OCI-LY7 (cell line): ENCODE results near the gene CLDN19. TPM values are rescaled to one million over a fixed set of nuclear protein-coding genes. Genes with fewer than 3 reads are reported as not detected.
"Not testable (repeated sequence)": the region's sequence is repeated elsewhere in the genome, so short reads cannot be mapped to it uniquely, and the experiment has no call there.

Experiments
- BruUV-seq: library from RNA; stranded (reverse); fragments of 400-500 nt; replicated peaks from 2 replicates; lab custom pipeline; 2021; lab: Mats Ljungman, UMichigan
- CTCF ChIA-PET: fragments of 300-600 bp; sonication (Branson Sonifier 250); formaldehyde crosslinking; loops from one replicate; lab custom pipeline; 2022; ENCODE audit warnings: antibody characterized with exemption; ENCODE audit not compliant: unreplicated experiment; lab: Charles Lee
- POLR2A ChIA-PET: fragments of 300-600 bp; sonication (Branson Sonifier 250); formaldehyde crosslinking; loops from one replicate; lab custom pipeline; 2022; ENCODE audit warnings: antibody characterized with exemption; lab: Charles Lee
- DNase-seq: peaks from one replicate; pipeline ENCODE4 v3.0.0-alpha.2; 2015; ENCODE audit warnings: low spot score
- H2AFZ ChIP-seq: fragments of 200-600 bp; sonication (generic), shearing (Covaris generic); 2 replicates; pipeline ENCODE4 v1.6.1; 2014; ENCODE audit warnings: mild to moderate bottlenecking, antibody characterized with exemption, low read length, moderate library complexity
- H3K27ac ChIP-seq: fragments of 200-600 bp; sonication (generic); 2 replicates; pipeline ENCODE4 v1.5.1; 2014; ENCODE audit warnings: mixed run types, low read depth, mild to moderate bottlenecking, moderate library complexity, low read length, inconsistent platforms; ENCODE audit not compliant: poor library complexity, severe bottlenecking
- H3K36me3 ChIP-seq: fragments of 200-600 bp; sonication (generic); 2 replicates; pipeline ENCODE4 v1.6.1; 2014; ENCODE audit warnings: mild to moderate bottlenecking, antibody characterized with exemption, low read length, moderate library complexity, mixed read lengths; ENCODE audit not compliant: insufficient read depth
- H3K4me1 ChIP-seq: fragments of 200-600 bp; sonication (generic); 2 replicates; pipeline ENCODE4 v1.5.1; 2014; ENCODE audit warnings: mild to moderate bottlenecking, low read length; ENCODE audit not compliant: insufficient read depth, poor library complexity, severe bottlenecking
- H3K4me2 ChIP-seq: fragments of 200-600 bp; sonication (generic); 2 replicates; pipeline ENCODE4 v1.6.1; 2014; ENCODE audit warnings: mild to moderate bottlenecking, low read length
- H3K4me3 ChIP-seq: fragments of 200-600 bp; sonication (generic); 2 replicates; pipeline ENCODE4 v1.5.1; 2014; ENCODE audit warnings: mild to moderate bottlenecking, low read depth, low read length; ENCODE audit not compliant: poor library complexity, severe bottlenecking
- H3K79me2 ChIP-seq: fragments of 200-600 bp; sonication (generic); 2 replicates; pipeline ENCODE4 v1.6.1; 2016; ENCODE audit warnings: low read depth, mild to moderate bottlenecking, low read length, moderate library complexity, mixed read lengths; ENCODE audit not compliant: insufficient read depth
- H3K9me2 ChIP-seq: fragments of 200-600 bp; sonication (generic); 2 replicates; pipeline ENCODE4 v1.6.1; 2016; ENCODE audit warnings: mild to moderate bottlenecking, low read length, mixed read lengths; ENCODE audit not compliant: insufficient read depth
- H3K9me3 ChIP-seq: fragments of 200-600 bp; sonication (generic); 2 replicates; pipeline ENCODE4 v1.6.1; 2014; ENCODE audit warnings: mild to moderate bottlenecking, mixed run types, low read length, mixed read lengths
- H4K20me1 ChIP-seq: fragments of 200-600 bp; sonication (generic); 2 replicates; pipeline ENCODE4 v1.6.1; 2014; ENCODE audit warnings: mild to moderate bottlenecking, antibody characterized with exemption, low read length, moderate library complexity, mixed read lengths; ENCODE audit not compliant: insufficient read depth
- CTCF ChIP-seq: fragments of 200-600 bp; sonication (generic); conservative IDR thresholded peaks from 2 replicates; pipeline ENCODE4 v1.5.1; 2014; ENCODE audit warnings: mild to moderate bottlenecking, antibody characterized with exemption, low read length, moderate library complexity, mixed read lengths
- EZH2phosphoT487 ChIP-seq: fragments of 200-600 bp; sonication (generic); IDR thresholded peaks from 2 replicates; pipeline ENCODE4 v1.6.1; 2018; ENCODE audit warnings: low read depth, borderline replicate concordance, mild to moderate bottlenecking, mixed run types, antibody characterized with exemption, low read length, moderate library complexity, mixed read lengths
- intact Hi-C: fragments of 100-400 bp; cut with micrococcal nuclease; formaldehyde crosslinking; loops from one replicate; pipeline ENCODE4 v1.10.0; 2022; ENCODE audit not compliant: unreplicated experiment
- total RNA-seq, 2 experiments: library from RNA; depleted of rRNA in 1 of 2; stranded (reverse); fragments of >200 nt in 1 of 2; shearing (Covaris generic) in 1 of 2; gene quantifications; 2 replicates each; pipeline ENCODE4 v1.2.3, GENCODE V29; 2014 to 2022

CLDN19 gene
- total RNA-seq, 2 experiments from 2014 or later = not detected

- CTCF ChIA-PET = interaction anchor here (0.5 kb wide), 1 partner anchor 424 kb away, joined by 3 read pairs; no protein-coding TSS in a partner anchor
- no peak overlapping the region for H3K4me2 ChIP-seq
- H3K4me3 ChIP-seq = no peak overlapping the region
- no peaks in the 10 kb centered on the region for H3K9me2 ChIP-seq
- H3K9me3 ChIP-seq = no peaks in the 10 kb centered on the region
- H4K20me1 ChIP-seq = no peaks in the 10 kb centered on the region
- POLR2A ChIA-PET = interaction anchor here (0.6 kb wide), 1 partner anchor 83 kb away, joined by 3 read pairs; no protein-coding TSS in a partner anchor
- DNase-seq = no peak
- H3K79me2 ChIP-seq = no peaks in the 10 kb centered on the region
- H3K27ac ChIP-seq = no peak overlapping the region
- no TSS peak for BruUV-seq
- intact Hi-C loops = no loop called here
- H3K36me3 ChIP-seq = peaks cover 72% of the 10 kb centered on the region
- no peak for TF ChIP-seq CTCF
- TF ChIP-seq EZH2phosphoT487 = no peak
- no peaks in the 10 kb centered on the region for H3K4me1 ChIP-seq
- H2AFZ ChIP-seq = no peak overlapping the region
Observed at GRCh38 chr1:42752284-42752683, 12.2 kb upstream of the CLDN19 start.

- H3K4me3 ChIP-seq, POLR2A ChIA-PET, CTCF ChIA-PET, H3K9me2 ChIP-seq, H3K4me2 ChIP-seq, H3K27ac ChIP-seq, H3K79me2 ChIP-seq, H3K4me1 ChIP-seq, intact Hi-C loops, BruUV-seq, H4K20me1 ChIP-seq, H2AFZ ChIP-seq, DNase-seq, H3K9me3 ChIP-seq: not testable (repeated sequence)
- H3K36me3 ChIP-seq = peaks cover 66% of the 10 kb centered on the region
Observed at GRCh38 chr1:42751511-42752070, 11.6 kb upstream of the CLDN19 start.

GRCh38 chr1:42750041-42750440 lies 10.0 kb upstream of the CLDN19 start:
- CTCF ChIA-PET = no interaction called here

More at GRCh38 chr1:42750041-42750440, 10.0 kb upstream of the CLDN19 start:
- Histone ChIP-seq H2AFZ (no peak overlapping the region), H3K79me2 (no peaks in the 10 kb centered on the region), H4K20me1 (no peaks in the 10 kb centered on the region), H3K36me3 (peaks cover 62% of the 10 kb centered on the region), H3K9me2 (no peaks in the 10 kb centered on the region), H3K4me1 (no peaks in the 10 kb centered on the region), H3K4me3 (no peak overlapping the region), H3K4me2 (no peak overlapping the region), H3K9me3 (no peaks in the 10 kb centered on the region), H3K27ac (no peak overlapping the region)
- POLR2A ChIA-PET = no interaction called here
- intact Hi-C loops = no loop called here
- no TSS peak for BruUV-seq
- TF ChIP-seq EZH2phosphoT487 (no peak), CTCF (no peak)
- DNase-seq = no peak
